Stimulated activated CD8-positive, alpha-beta memory T cell treated with anti-CD3 and anti-CD28 coated beads, Interleukin-15, amount 100 ng/mL, for 4 hours (primary cell): ENCODE measurements around the gene AADACL4.
"Not testable (repeated sequence)": the region's sequence is repeated elsewhere in the genome, so short reads cannot be mapped to it uniquely, and the experiment has no call there.

Experiments
- DNase-seq, 2 donors: peaks; one replicate each; pipeline ENCODE4 v3.0.0-alpha.2; 2020; ENCODE audit warnings: low read depth in 2 of 2

The AADACL4 gene

DNA sequence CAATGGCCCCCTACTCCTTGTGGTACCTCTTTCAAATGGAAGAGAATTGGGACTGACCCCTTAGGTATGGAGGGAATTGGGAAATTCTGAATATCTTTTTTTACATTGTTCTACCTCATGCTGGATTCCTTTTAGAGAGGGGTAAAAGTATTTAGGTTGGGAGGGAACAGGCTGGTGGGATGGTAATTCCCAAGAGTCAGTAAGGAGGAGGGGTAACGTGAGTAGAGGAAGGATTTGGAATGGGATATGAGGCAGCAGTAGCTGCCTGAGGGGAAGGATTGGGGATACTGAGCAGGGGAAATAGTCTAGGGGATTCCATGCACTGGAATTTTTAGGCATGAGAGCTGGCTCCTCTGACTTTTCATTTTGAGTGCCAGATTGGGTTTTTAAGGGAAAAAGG, 68.2 kb downstream of the AADACL4 start:
- no peak for DNase-seq

DNA sequence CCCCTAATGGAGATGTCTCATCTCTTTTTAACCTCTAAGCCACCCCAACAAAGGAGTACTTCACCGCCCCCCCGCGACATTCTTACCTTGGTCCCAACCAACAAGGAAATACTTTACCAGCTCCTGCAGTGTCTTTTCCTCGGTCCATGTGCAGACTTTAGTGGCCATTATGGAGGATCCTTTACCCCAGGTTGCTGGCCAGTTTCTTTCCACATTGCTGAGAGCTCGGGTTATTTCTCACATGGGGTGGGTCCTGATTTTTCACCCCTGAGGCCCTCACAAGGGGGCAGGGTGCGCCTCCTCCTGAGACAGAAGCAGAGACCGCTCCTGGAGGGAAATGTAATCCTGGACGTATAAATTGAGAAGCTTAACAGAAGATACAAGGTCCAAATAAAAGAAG, 69.0 kb downstream of the AADACL4 start:
- no peak for DNase-seq

DNA sequence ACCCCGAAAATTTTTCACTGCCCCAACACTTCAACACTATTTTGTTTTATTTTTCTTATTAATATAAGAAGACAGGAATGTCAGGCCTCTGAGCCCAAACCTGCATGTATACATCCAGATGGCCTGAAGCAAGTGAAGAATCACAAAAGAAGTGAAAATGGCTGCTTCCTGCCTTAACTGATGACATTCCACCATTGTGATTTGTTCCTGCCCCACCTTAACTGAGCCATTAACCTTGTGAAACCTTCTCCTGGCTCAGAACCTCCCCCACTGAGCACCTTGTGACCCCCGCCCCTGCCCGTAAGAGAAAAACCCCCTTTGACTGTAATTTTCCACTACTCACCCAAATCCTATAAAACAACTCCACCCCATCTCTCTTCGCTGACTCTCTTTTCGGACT, 69.8 kb downstream of the AADACL4 start:
- DNase-seq = not testable (repeated sequence)

DNA sequence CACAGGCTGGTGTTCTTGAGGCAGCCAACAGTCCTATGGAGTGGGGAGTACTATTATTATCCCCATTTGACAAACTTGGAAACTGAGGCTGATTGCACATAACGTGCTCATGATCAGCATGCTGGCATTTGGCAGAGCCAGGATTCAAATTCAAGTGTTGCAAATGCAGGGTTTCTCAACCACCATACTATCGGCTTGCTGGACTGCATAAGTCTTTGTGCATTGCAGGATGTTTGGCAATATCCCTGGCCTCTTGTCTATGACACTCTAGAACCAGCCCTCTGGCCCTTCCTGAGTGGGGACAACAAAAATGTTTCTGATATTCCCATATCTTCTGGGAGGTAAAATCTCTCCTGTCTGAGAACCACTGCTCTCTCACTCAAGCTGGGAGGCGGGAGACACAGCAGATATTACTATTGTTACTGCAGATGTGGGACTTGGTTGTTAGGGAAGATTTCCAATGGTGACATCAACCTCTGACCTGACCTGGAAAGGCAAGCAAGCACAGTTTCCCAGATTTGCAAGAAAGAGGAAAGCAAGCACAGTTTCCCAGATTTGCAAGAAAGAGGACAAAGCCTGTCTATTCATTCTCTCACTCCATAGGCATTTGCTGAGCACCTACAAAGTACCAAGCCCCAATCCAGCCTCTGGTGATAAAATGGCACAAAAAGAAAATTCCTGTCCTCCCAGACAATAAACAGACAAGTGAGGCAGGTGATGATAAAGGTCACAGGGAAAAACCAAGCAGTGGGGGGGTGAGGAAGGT, 71.0 kb downstream of the AADACL4 start:
- DNase-seq = no peak

DNA sequence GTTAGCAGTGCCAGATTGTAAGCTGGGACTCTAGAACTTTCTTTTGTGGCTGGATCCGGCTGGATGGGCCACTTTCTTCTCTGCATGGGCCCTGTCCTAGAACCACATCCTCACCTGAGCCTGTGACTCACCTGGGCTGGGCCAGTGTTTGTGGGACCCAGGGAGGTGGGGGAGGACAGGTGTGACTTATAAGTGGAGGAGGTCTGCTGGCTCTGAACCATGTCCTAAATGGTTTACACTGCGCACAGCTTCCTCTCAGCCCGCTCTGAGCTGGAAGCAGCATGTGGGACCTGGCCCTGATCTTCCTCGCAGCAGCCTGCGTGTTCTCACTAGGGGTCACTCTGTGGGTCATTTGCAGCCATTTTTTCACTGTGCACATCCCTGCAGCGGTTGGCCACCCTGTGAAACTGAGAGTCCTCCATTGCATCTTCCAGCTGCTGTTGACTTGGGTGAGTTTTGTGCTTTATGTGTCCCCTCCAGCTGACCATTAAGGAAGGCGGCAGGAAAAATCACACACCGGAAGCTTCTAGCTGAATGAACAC, 72.1 kb downstream of the AADACL4 start, which contains the start of gene AADACL3:
Gene AADACL3, plus strand, starts transcription at position 215 of the 542 bp plus-strand sequence. Its CDS starts 67 bp downstream, at position 282.
- no peak for DNase-seq
